ENCODE results near the gene FLT4.

DNA sequence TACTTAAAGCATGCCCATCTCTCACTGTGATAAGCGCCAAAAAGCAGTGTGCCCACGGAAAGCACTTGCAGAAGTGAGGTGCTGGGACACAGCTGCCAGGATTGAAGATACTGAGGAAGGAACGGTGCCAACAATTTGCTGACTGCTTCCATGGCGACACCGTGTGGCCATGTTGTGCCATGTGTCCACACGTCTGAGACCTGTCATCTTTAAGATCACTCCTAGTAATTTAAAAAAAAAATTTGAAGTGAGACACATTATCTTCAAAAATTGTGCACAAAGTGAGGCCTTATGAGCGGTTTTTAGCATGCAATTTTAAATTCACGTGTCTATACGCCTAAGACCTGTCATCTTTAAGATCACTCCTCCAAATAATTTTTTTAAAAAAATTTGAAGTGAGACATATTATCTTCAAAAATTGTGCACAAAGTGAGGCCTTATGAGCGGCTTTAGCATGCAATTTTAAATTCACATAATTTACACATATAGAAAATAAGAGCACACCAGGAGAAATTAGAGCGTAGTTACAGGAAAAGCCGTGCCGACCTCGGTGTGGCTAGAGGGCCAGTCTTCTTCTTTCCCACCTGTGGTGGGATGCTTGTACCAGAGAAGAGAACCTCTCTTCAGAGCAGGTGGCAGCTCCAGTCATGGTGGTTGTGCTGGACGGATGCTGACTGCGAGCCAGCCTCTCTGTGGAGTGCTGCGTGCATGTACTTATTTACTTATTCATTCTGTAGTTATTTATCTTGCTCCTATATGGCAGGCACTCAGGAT, 21.4 kb upstream of the FLT4 start:
- TF ChIP-seq TEAD4 (IDR thresholded peaks at IDR 0.05; ENCODE audit: low read length), result no peak
- TF ChIP-seq TEAD4 (CRISPR knock-in tag; IDR thresholded peaks at IDR 0.05; ENCODE audit: borderline replicate concordance), result no peak
- no peak for TF ChIP-seq ZNF23 (CRISPR knock-in tag; IDR thresholded peaks at IDR 0.05)
- no peak for TF ChIP-seq ZNF263 (CRISPR knock-in tag; IDR thresholded peaks at IDR 0.05; ENCODE audit: borderline replicate concordance)
- TF ChIP-seq, protein P1, sequence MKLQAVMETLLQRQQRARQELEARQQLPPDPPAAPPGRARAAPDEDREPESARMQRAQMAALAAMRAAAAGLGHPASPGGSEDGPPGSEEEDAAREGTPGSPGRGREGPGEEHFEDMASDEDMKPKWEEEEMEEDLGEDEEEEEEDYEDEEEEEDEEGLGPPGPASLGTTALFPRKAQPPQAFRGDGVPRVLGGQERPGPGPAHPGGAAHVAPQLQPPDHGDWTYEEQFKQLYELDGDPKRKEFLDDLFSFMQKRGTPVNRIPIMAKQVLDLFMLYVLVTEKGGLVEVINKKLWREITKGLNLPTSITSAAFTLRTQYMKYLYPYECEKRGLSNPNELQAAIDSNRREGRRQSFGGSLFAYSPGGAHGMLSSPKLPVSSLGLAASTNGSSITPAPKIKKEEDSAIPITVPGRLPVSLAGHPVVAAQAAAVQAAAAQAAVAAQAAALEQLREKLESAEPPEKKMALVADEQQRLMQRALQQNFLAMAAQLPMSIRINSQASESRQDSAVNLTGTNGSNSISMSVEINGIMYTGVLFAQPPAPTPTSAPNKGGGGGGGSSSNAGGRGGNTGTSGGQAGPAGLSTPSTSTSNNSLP (IDR thresholded peaks at IDR 0.05; ENCODE audit: borderline replicate concordance, low read depth, low read length), result no peak
- TF ChIP-seq CHD1 (IDR thresholded peaks at IDR 0.05; ENCODE audit: low read length), result no peak
- TF ChIP-seq NFE2L1 (tag; IDR thresholded peaks at IDR 0.05; ENCODE audit: borderline replicate concordance, low read depth), result no peak
- peak; percentile 43 for TF ChIP-seq MEIS2 (IDR thresholded peaks at IDR 0.05; ENCODE audit: partially characterized antibody)
- TF ChIP-seq POLR2AphosphoS5 (IDR thresholded peaks at IDR 0.05; ENCODE audit: control insufficient read depth, insufficient read depth, low read depth, low read length), result no peak
- TF ChIP-seq YY1 (IDR thresholded peaks at IDR 0.05; ENCODE audit: borderline replicate concordance in 1 of 3, control insufficient read depth in 1 of 3, extremely low read depth in 1 of 3, insufficient read depth in 3 of 3, insufficient read length in 1 of 3, insufficient replicate concordance in 2 of 3, low read depth in 1 of 3, low read length in 2 of 3), result no peak
